Skin epidermis (tissue), 12 donors: ENCODE data around the gene ATP13A5.

ENCODE experiments used
- H3K27ac ChIP-seq, 21 experiments: fragments of 200-600 bp; sonication (generic) in 11 of 21; one replicate each; pipeline ENCODE4 v1.5.0; 2020; ENCODE audit warnings: mild to moderate bottlenecking in 3 of 21, inconsistent platforms in 2 of 21, moderate library complexity in 2 of 21
- H3K4me3 ChIP-seq, 7 experiments: fragments of 200-600 bp; sonication (generic) in 2 of 7; one replicate each; pipeline ENCODE4 v1.5.0; 2020; ENCODE audit warnings: inconsistent platforms in 2 of 7, mild to moderate bottlenecking in 2 of 7, moderate library complexity in 1 of 7

ATP13A5 gene

GRCh38 chr3:193271101-193271840 lies 107.3 kb downstream of the ATP13A5 start:
- H3K27ac ChIP-seq = no peak overlapping the region
- no peak overlapping the region for H3K4me3 ChIP-seq

GRCh38 chr3:193270451-193270850 lies 108.1 kb downstream of the ATP13A5 start:
- Histone ChIP-seq H3K27ac (no peak overlapping the region), H3K4me3 (no peak overlapping the region)

- Histone ChIP-seq H3K27ac (no peak overlapping the region), H3K4me3 (no peak overlapping the region)
Observed at GRCh38 chr3:193269343-193270028, 109.1 kb downstream of the ATP13A5 start.

GRCh38 chr3:193262707-193263106 lies 115.8 kb downstream of the ATP13A5 start:
- no peak overlapping the region for H3K27ac ChIP-seq
- no peak overlapping the region for H3K4me3 ChIP-seq

- H3K4me3 ChIP-seq = no peak overlapping the region
- no peak overlapping the region for H3K27ac ChIP-seq
Observed at GRCh38 chr3:193261970-193262369, 116.6 kb downstream of the ATP13A5 start.

GRCh38 chr3:193253986-193254660 lies 124.4 kb downstream of the ATP13A5 start:
- no peak overlapping the region for H3K27ac ChIP-seq

GRCh38 chr3:193250492-193250891 lies 128.1 kb downstream of the ATP13A5 start:
- no peak overlapping the region for H3K4me3 ChIP-seq
- H3K27ac ChIP-seq = no peak overlapping the region

More at GRCh38 chr3:193253986-193254660, 124.4 kb downstream of the ATP13A5 start:
- no peak overlapping the region for H3K4me3 ChIP-seq

- no peak overlapping the region for H3K4me3 ChIP-seq
- H3K27ac ChIP-seq = no peak overlapping the region
Observed at GRCh38 chr3:193248848-193249468, 129.6 kb downstream of the ATP13A5 start.

- Histone ChIP-seq H3K27ac (no peak overlapping the region), H3K4me3 (no peak overlapping the region)
Observed at GRCh38 chr3:193243571-193243970, 135.0 kb downstream of the ATP13A5 start.

GRCh38 chr3:193241716-193242115 lies 136.8 kb downstream of the ATP13A5 start:
- Histone ChIP-seq H3K4me3 (peak overlapping the region in 5 of 7 experiments; percentile 19 to 47 (median 43)), H3K27ac (peak overlapping the region in 1 of 21 experiments; percentile 22)

GRCh38 chr3:193240850-193241706 lies 137.5 kb downstream of the ATP13A5 start, which contains the start of gene PLAAT1:
TSS of gene PLAAT1 (plus strand) at chr3:193241222. CDS start at chr3:193255651, 14,429 bp downstream.
- Histone ChIP-seq H3K4me3 (peak within 1 kb of the TSS; percentile 19 to 47 (median 40)), H3K27ac (peak within 1 kb of the TSS in 2 of 21 experiments; percentile 6 to 22)

GRCh38 chr3:193240436-193240849 lies 138.1 kb downstream of the ATP13A5 start:
- Histone ChIP-seq H3K4me3 (peak overlapping the region; percentile 19 to 47 (median 40)), H3K27ac (no peak overlapping the region)

- H3K27ac ChIP-seq = no peak overlapping the region
- no peak overlapping the region for H3K4me3 ChIP-seq
Observed at GRCh38 chr3:193237030-193237429, 141.5 kb downstream of the ATP13A5 start.

- no peak overlapping the region for H3K27ac ChIP-seq
- no peak overlapping the region for H3K4me3 ChIP-seq
Observed at GRCh38 chr3:193236599-193236998, 142.0 kb downstream of the ATP13A5 start.

GRCh38 chr3:193231201-193231600 lies 147.4 kb downstream of the ATP13A5 start:
- H3K27ac ChIP-seq = no peak overlapping the region
- H3K4me3 ChIP-seq = no peak overlapping the region

GRCh38 chr3:193230610-193231009 lies 147.9 kb downstream of the ATP13A5 start:
- Histone ChIP-seq H3K4me3 (no peak overlapping the region), H3K27ac (no peak overlapping the region)

- Histone ChIP-seq H3K27ac (no peak overlapping the region), H3K4me3 (no peak overlapping the region)
Observed at GRCh38 chr3:193229851-193230420, 148.6 kb downstream of the ATP13A5 start.

GRCh38 chr3:193228206-193228605 lies 150.3 kb downstream of the ATP13A5 start:
- Histone ChIP-seq H3K4me3 (no peak overlapping the region), H3K27ac (no peak overlapping the region)
